ENCODE measurements around the gene CCDC86. TPM values are rescaled to one million over a fixed set of nuclear protein-coding genes. Genes with fewer than 3 reads are reported as not detected.

The CCDC86 gene
- total RNA-seq, 4 donors from 2014 or later = 8.7 to 33.0 (median 12.4) TPM

DNA sequence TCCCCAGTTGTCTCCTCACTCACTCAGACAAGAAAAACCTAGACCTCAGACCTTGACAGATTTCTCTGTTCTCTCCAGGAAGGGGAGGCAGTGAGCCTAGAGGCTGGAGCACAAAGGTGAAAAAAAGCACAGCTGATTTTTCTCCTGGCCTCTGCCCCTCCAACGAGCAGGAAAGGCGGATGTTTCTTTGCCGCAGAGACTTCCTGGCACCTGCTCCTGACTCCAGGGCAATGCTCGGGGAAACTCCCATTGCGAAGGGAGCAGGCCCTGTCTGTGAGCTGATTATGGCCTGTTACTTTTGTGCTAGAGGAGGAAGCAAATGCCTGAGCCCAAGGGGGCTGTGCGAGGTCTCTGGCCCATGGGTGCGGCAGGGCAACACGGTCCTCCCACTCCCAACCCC is 31.3 kb upstream of the CCDC86 start:
- Histone ChIP-seq H3K36me3 (no peaks in the 10 kb centered on the region), H3K9me3 (no peaks in the 10 kb centered on the region), H3K27ac (peak overlapping the region in 1 of 4 donors; percentile 39), H3K4me1 (peaks cover 0 to 10% (median 0%) of the 10 kb centered on the region in 4 donors), H3K27me3 (no peaks in the 10 kb centered on the region), H3K4me3 (no peak overlapping the region)
- DNase-seq = peak in 1 of 3 donors; percentile 58
- no peak for TF ChIP-seq POLR2A (IDR thresholded peaks at IDR 0.05)
- TF ChIP-seq, protein P1, sequence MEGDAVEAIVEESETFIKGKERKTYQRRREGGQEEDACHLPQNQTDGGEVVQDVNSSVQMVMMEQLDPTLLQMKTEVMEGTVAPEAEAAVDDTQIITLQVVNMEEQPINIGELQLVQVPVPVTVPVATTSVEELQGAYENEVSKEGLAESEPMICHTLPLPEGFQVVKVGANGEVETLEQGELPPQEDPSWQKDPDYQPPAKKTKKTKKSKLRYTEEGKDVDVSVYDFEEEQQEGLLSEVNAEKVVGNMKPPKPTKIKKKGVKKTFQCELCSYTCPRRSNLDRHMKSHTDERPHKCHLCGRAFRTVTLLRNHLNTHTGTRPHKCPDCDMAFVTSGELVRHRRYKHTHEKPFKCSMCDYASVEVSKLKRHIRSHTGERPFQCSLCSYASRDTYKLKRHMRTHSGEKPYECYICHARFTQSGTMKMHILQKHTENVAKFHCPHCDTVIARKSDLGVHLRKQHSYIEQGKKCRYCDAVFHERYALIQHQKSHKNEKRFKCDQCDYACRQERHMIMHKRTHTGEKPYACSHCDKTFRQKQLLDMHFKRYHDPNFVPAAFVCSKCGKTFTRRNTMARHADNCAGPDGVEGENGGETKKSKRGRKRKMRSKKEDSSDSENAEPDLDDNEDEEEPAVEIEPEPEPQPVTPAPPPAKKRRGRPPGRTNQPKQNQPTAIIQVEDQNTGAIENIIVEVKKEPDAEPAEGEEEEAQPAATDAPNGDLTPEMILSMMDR (IDR thresholded peaks at IDR 0.05) = no peak

DNA sequence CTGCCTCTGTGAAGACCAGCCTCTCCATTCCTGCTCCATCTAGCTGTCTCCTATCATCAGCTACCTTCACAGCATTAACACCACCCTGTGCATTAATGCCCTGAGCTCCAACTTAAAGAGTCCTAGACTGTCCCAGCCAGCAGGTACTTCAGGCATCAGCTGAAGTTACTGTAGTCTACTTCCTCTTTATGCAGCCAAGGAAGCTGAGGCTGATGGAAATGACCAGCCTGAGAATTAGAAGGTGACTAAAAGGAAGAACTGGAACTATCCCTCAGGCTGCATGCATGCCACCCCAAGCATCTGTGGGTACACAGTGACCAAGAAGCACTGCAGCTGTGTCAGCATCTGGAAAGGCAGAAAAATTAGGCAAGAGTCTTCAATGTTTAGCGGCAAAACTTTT is 28.6 kb upstream of the CCDC86 start:
- no peak for TF ChIP-seq POLR2A (IDR thresholded peaks at IDR 0.05)
- TF ChIP-seq, protein P1 (IDR thresholded peaks at IDR 0.05) = no peak
- no peak for DNase-seq
- peaks cover 0 to 10% (median 0%) of the 10 kb centered on the region in 4 donors for H3K4me1 ChIP-seq
- H3K9me3 ChIP-seq = peaks cover 0 to 10% (median 4%) of the 10 kb centered on the region in 4 donors
- no peaks in the 10 kb centered on the region for H3K27me3 ChIP-seq
- no peak overlapping the region for H3K27ac ChIP-seq
- no peaks in the 10 kb centered on the region for H3K36me3 ChIP-seq
- no peak overlapping the region for H3K4me3 ChIP-seq

DNA sequence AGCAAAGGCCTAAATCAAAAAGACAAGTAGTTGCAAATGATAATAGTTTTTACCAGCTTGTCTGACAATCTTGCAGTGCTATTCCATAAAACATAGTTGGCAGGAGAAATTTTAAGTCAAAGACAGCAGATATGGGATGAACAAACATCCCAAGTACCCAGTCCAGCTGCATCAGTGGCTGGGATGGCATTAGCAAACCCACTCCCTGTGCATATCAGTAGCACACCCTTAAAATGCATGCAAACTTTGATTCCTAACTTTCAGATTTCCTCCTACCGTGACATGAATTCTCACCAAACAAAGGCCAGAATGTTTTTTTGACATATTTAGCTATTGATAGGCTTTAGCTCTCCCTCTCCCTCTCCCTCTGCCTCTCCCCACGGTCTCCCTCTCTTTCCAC is 27.8 kb upstream of the CCDC86 start:
- H3K27me3 ChIP-seq = no peaks in the 10 kb centered on the region
- no peak for DNase-seq
- no peak overlapping the region for H3K4me3 ChIP-seq
- H3K27ac ChIP-seq = no peak overlapping the region
- TF ChIP-seq, protein P1 (IDR thresholded peaks at IDR 0.05) = no peak
- no peak for TF ChIP-seq POLR2A (IDR thresholded peaks at IDR 0.05)
- H3K4me1 ChIP-seq = peaks cover 0 to 10% (median 0%) of the 10 kb centered on the region in 4 donors
- H3K36me3 ChIP-seq = no peaks in the 10 kb centered on the region
- peaks cover 0 to 10% (median 4%) of the 10 kb centered on the region in 4 donors for H3K9me3 ChIP-seq

DNA sequence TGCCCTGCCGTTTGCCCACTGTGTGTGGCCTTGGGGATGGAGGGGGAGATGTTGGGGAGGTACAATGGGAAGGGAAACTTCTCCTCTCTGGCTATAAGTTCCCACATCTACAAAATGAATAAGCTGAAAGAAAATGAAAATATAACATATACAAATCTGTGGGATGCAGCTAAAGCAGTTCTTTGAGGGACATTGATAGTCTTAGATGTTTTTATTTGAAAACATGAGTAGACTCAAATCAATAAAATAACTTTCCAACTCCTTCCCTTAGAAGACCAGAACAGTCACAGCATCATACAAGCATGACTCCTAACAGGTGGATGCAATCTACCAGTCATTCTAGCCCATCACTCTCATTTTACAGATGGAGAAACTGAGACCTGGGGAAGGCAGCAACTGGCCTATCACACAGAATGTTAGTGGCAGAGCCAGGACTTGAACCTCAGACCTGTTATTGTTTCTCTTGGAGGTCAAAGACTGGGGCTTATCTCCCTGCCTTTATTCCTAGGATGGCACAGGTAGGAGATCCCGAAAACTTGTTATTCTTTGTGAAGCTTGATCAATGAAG is 25.2 kb upstream of the CCDC86 start:
- DNase-seq = no peak
- H3K4me3 ChIP-seq = no peak overlapping the region
- no peaks in the 10 kb centered on the region for H3K36me3 ChIP-seq
- H3K27ac ChIP-seq = no peak overlapping the region
- no peaks in the 10 kb centered on the region for H3K4me1 ChIP-seq
- no peaks in the 10 kb centered on the region for H3K27me3 ChIP-seq
- H3K9me3 ChIP-seq = peaks cover 0 to 10% (median 4%) of the 10 kb centered on the region in 4 donors
- TF ChIP-seq, protein P1 (IDR thresholded peaks at IDR 0.05) = no peak
- TF ChIP-seq POLR2A (IDR thresholded peaks at IDR 0.05) = no peak

DNA sequence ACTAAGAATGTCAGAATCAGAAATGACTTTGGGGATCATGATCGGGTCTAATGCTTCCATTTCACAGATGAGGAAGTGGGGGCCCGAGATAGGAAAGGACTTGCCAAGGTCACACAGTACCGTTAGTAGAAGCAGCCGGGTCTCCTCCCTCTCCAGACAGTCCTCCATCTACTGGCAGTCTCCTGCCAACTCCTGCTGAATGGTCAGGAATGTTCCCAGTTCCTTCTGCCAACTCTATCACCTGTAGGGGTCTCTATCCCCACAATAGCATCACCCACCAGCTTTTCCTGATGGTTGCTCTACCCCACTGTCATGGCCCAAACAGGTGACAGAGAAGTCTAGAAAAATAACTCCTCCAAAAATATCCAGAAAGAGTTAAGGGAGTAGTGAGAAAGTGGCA is 23.9 kb upstream of the CCDC86 start:
- Histone ChIP-seq H3K27me3 (no peaks in the 10 kb centered on the region), H3K36me3 (no peaks in the 10 kb centered on the region), H3K4me3 (no peak overlapping the region), H3K9me3 (peaks cover 0 to 10% (median 4%) of the 10 kb centered on the region in 4 donors), H3K4me1 (no peaks in the 10 kb centered on the region), H3K27ac (no peak overlapping the region)
- TF ChIP-seq, protein P1 (IDR thresholded peaks at IDR 0.05) = no peak
- TF ChIP-seq POLR2A (IDR thresholded peaks at IDR 0.05) = no peak
- DNase-seq = no peak
